Measurements from ENCODE around the gene ANKAR.
"Not testable (repeated sequence)": the region's sequence is repeated elsewhere in the genome, so short reads cannot be mapped to it uniquely, and the experiment has no call there.

Gene ANKAR

DNA sequence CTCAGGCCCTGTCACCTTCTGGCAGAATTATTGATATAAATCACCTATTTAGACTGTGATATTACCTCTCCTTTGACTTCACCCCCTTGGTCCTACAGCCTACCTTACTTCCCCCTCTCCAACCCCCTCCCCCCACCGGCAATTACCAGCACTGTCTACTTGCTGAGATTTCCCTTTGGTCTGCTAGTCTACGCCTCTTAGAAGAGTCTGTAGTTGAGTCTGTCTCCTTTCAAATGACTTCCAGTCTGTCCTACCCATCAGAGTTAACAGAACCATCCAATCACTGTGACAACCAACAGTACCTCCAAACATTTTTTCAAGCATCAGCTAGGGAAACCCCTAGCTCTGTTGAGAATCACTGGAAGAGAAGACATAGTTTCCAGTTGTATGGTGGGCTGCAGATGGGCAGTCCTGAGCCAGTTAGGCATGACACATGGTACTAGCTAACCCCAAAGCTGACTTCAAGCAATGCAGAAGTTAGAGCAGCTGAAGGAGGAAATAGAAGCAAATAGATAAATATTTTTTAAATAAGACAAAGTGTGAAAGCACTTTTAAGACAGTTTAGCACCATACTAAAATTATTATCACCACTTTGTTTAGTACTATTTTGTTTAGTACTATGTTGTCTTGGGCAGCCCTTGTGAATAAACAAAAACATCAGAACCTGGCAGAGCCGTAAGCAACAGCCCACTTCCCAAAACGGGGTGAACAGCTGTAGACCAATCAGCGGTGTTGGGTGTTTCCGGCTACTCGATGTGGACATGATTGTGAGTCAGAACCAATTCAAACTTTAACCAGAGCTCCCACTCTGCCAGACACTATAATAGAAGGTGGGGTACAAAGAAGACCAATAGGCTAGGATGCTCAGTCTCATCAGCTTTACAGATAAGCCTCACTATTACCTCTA, 15.9 kb upstream of the ANKAR start:
- DNase-seq (ENCODE audit: low spot score), result peak; percentile 35

- no peak for DNase-seq (ENCODE audit: low spot score)
Measured at GRCh38 chr2:189659734-189660133, 14.7 kb upstream of the ANKAR start.

DNA sequence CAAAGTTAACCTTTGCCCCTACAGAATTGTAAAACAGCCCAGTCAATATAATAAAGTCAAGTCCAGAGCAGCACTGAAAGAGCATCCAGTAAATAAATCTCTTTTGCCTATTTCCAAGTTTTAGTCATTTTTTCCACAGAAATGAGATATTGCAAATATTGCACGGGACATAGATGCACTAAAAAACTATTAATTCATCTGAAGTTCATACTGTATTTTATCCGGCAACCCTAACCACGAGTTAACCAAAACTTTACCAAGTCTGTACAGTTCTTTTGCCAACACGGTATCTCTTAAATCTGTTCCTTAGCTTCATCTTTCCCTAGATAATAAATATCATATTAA, 13.7 kb upstream of the ANKAR start:
- DNase-seq (ENCODE audit: low spot score), result no peak

- peak; percentile 99 for DNase-seq (ENCODE audit: low spot score)
Measured at GRCh38 chr2:189661148-189661956, 13.1 kb upstream of the ANKAR start, which contains the start of gene ASNSD1. Gene ASNSD1 (plus strand): TSS chr2:189661459. CDS start chr2:189666133, 4,674 bp downstream.

DNA sequence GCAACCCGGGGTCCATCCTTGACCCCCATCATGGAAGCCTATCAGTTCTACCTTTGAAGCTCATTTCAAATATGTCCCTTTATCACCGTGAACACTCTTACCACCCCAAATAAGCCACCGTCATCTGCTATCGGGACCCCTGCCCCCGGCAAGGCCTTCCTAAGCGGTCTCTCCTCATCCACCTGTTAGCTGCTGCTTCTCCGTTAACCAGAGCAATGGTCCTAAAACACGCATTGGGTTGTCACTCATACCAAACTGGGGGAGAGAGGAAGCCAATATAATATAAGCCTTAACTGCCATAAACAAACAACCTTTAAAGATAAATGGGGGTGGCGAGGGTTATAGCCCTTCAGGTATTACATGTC, 12.5 kb upstream of the ANKAR start:
- DNase-seq (ENCODE audit: low spot score), result peak; percentile 11

DNA sequence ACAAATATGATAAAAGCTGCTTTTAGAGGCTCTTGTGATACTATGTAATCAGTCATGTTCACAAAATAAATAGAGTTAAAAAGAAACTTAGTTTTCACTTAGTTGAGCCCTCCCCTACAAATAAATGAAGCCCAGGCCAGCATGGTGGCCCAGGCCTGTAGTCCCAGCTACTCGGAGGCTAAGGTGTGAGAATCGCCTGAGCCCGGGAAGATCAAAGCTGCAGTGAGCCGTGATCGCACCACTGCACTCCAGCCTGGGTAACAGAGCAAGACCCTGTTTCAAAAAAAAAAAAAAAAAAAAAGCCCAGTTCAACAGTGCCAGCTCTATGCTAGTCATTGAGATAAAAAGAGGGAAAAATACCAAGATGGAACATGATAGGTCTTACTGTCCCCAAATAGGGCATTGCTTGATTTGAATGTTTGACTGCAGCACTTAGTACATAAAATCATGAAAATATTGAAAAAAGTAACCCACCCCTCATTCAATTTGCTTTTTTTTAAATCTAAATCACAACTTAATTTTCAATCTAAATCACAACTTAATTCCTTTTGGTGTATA, 11.7 kb upstream of the ANKAR start:
- no peak for DNase-seq (ENCODE audit: low spot score)

- not testable (repeated sequence) for DNase-seq (ENCODE audit: low spot score)
Measured at GRCh38 chr2:189663319-189663718, 11.2 kb upstream of the ANKAR start.

DNA sequence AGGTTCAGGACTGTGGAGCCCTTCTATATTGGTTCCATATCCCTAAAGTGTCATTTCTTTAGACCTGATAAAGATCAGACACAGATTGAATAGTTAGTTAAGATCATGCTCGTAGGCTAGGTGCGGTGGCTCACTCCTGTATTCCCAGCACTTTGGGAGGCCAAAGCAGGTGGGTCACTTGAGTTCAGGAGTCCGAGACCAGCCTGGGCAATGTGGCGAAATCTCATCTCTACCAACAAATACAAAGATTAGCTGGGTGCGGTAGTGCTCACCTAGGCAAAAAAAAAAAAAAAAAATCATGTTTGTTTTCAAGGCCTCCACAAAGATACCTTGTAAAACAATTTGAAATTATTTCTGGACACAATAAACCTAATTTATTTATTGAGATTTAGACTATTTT, 4.6 kb upstream of the ANKAR start:
- DNase-seq (ENCODE audit: low spot score), result no peak

DNA sequence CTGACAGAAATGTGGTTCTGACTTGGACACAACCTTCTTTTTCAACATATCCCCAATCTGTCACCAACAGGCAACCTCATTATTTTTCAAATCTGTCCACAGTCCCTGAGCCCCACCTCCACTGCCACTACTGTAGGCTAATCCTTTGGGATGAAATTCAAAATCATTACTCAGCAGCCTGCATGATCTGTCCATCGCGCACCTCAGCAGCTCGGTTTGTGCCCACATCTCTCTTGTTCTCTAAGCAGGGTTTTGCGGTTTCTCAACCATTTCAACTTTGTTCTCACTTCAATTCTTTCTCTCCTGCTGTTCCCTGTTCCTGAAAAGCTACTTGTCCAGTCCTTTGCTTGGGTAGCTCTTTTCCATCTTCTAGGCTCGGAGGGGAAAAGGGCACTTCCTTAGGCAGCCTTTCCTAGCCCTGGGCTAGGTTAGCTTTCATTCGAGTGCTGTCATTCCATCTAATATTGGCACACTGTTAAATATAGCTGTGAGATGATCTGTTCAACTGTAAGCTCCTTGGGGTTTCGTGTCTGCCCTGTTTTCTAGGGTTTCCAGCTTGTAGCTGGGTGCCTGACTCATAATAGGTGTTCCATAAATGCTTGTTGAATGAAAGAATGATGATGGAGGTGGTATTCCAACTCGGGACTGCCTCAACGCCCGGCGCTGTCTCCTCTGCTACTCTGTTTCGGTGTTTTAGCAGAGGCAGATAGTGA, 653 bp upstream of the ANKAR start:
- no peak for DNase-seq (ENCODE audit: low spot score)

DNA sequence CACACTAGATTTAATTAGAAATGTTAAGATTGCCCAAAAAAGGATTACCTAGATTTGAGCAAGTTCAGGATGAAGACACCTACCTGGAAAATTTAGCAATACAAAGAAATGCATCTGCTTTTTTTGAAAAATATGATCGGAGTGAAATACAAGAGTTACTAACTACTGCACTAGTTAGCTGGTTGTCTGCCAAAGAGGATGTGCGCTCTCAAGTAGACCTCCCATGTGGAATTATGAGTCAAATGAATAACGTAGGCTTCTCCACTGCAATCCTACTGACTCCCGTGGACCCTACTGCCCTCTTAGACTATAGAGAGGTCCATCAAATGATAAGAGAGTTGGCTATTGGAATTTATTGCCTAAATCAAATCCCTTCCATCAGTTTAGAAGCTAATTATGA, 2.0 kb downstream of the ANKAR start:
- DNase-seq (ENCODE audit: low spot score), result no peak

- DNase-seq (ENCODE audit: low spot score), result no peak
Measured at GRCh38 chr2:189679226-189679625, 4.8 kb downstream of the ANKAR start.

- DNase-seq (ENCODE audit: low spot score), result no peak
Measured at GRCh38 chr2:189681203-189681602, 6.7 kb downstream of the ANKAR start.

- no peak for DNase-seq (ENCODE audit: low spot score)
Measured at GRCh38 chr2:189681903-189682302, 7.4 kb downstream of the ANKAR start.

- DNase-seq (ENCODE audit: low spot score), result no peak
Measured at GRCh38 chr2:189683348-189683747, 8.9 kb downstream of the ANKAR start.

GRCh38 chr2:189684811-189685210, 10.3 kb downstream of the ANKAR start:
- DNase-seq (ENCODE audit: low spot score), result no peak

- DNase-seq (ENCODE audit: low spot score), result no peak
Measured at GRCh38 chr2:189685540-189686229, 11.2 kb downstream of the ANKAR start.

DNA sequence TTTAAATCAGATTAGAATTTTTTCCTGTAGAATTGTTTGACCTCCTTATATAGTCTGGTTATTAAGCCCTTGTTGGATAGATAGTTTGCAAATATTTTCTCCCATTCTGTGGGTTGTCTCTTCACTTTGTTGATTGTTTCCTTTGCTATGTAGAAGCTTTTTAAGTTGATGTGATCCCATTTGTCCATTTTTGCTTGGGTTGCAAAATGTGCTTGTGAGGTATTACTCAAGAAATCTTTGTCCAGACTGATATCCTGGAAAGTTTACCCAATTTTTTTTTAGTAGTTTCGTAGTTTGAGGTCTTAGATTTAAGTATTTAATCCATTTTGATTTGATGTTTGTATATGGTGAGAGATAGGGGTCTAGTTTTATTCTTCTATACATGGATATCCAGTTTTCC, 13.3 kb downstream of the ANKAR start:
- DNase-seq (ENCODE audit: low spot score), result not testable (repeated sequence)

DNA sequence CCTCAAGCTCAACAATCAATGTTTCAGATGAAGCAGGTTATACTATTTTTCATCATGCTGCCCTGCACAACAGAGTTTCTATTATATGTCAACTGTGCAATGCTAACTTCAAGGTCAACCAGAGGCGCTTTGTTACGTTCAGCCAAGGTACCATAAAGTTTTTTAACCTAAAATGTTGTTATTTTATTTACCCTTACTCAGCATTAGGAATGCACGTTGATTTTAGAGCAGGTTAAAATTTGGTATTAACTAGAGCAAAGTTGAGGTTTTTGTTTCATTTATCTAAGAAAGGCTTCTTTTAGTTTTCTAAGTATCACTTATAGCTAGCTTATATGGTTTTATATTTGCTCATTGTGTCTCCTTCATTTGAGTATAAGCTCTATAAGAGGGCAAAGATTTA, 21.8 kb downstream of the ANKAR start:
- DNase-seq (ENCODE audit: low spot score), result no peak

DNA sequence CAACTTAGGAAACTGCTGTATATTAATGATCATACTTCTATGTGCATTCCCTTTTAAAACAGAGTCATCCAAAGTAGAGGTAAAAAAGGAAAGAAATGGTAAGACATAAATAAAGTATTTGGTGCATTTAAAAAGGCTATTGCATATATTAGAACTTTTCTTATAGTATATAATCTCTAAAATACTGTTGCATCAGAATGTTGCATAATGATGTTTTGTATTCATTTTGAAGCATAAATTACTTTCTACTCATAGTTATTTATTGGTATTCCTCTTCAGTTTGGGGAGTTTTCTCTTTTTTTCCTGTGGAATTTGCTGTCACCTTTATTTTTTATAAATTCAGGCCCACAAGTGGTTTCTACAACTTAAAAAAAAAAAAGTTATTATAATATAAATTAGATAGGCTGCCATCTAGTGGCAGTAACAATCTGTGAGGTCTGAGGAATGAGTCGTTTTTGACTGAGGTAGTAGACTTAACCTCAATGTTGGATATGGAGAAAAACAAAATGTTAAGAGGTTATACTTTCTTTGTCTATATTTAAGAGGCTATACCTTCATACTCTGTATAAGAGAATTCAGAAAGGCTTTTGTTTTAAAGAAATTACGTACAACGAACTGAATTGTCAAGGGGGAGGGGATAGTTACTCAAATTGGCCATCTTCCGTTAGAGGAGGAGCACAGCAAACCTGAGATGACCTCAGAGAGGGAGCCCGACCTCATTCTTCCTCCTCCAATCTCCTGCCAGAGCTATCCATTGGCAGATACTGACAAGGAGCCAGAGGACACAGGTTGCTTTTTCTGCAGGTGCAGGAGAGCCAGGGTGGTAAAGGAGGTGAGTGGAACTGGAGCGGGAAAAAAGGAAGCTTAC, 23.8 kb downstream of the ANKAR start:
- DNase-seq (ENCODE audit: low spot score), result peak; percentile 75

DNA sequence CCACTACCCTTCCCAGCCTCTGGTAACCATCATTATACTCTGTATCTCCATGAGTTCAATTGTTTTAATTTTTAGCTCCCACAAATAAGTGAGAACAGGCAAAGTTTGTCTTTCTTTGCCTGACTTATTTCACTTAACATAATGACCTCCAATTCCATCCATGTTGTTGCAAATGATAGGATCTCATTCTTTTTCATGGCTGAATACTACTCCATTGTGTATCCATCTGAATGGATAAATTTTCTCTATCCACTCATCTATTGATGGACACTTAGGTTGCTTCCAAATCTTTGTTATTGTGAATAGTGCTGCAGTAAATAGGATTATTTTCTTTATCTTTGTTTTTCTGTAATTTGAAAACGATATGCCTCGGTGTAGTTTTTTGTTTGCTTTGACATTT, 26.2 kb downstream of the ANKAR start:
- no peak for DNase-seq (ENCODE audit: low spot score)

DNA sequence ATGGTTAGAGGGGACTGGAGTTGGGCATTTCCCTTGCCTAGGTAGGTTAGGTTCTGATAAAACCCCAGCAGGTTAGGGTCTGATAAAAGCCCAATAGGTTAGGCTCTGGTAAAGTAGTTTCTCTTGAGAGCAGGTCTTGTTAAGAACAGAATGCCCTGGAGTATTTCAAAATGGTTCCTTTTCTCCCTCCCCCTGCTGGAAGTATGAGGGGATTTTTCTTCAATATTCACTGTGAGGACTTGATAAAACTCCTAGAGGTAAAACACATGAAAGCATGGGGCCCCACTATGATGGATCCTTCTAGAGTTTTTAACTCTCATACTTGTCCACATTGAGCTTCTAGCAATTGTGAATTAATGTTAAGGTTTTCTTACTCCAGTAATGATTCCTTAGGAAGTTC, 27.6 kb downstream of the ANKAR start:
- DNase-seq (ENCODE audit: low spot score), result no peak
